Smooth muscle cell (in vitro differentiated cells): ENCODE results near the gene ANKRD16. TPM values are rescaled to one million over a fixed set of nuclear protein-coding genes. Genes with fewer than 3 reads are reported as not detected.

ENCODE experiments used
- DNase-seq: peaks from one replicate; lab custom pipeline; 2025; ENCODE audit not compliant: unreplicated experiment; lab: John Stamatoyannopoulos, UW
- H2AFZ ChIP-seq: fragments of 200-600 bp; sonication (generic); 2 replicates; pipeline ENCODE4 v1.6.0; 2016; ENCODE audit warnings: antibody characterized with exemption, low read depth, mild to moderate bottlenecking
- H3F3A ChIP-seq: fragments of 200-600 bp; sonication (generic); 2 replicates; pipeline ENCODE4 v1.6.0; 2017; ENCODE audit warnings: antibody characterized with exemption, low read depth
- H3K27ac ChIP-seq: fragments of 200-600 bp; sonication (generic); 2 replicates; pipeline ENCODE4 v1.5.1; 2016; ENCODE audit warnings: low read depth, mild to moderate bottlenecking
- H3K27me3 ChIP-seq: fragments of 200-600 bp; sonication (generic); 2 replicates; pipeline ENCODE4 v1.6.1; 2016; ENCODE audit warnings: low read depth, mild to moderate bottlenecking
- H3K36me3 ChIP-seq: fragments of 200-600 bp; sonication (generic); 2 replicates; pipeline ENCODE4 v1.5.1; 2016; ENCODE audit warnings: low read depth
- H3K4me1 ChIP-seq: fragments of 200-600 bp; sonication (generic); 2 replicates; pipeline ENCODE4 v1.5.1; 2016; ENCODE audit warnings: low read depth
- H3K4me2 ChIP-seq: fragments of 200-600 bp; sonication (generic); 2 replicates; pipeline ENCODE4 v1.6.0; 2016; ENCODE audit warnings: mild to moderate bottlenecking
- H3K4me3 ChIP-seq: fragments of 200-600 bp; sonication (generic); 2 replicates; pipeline ENCODE4 v1.5.1; 2016; ENCODE audit warnings: mild to moderate bottlenecking
- H3K79me2 ChIP-seq: fragments of 200-600 bp; sonication (generic); 2 replicates; pipeline ENCODE4 v1.6.0; 2016; ENCODE audit warnings: low read depth, mild to moderate bottlenecking
- H3K9ac ChIP-seq: fragments of 200-600 bp; sonication (generic); 2 replicates; pipeline ENCODE4 v1.6.0; 2016; ENCODE audit warnings: low read depth
- H3K9me3 ChIP-seq: fragments of 200-600 bp; sonication (generic); replicated peaks from 2 replicates; pipeline ENCODE4 v1.5.1; 2016; ENCODE audit warnings: low read depth
- H4K20me1 ChIP-seq: fragments of 200-600 bp; sonication (generic); 2 replicates; pipeline ENCODE4 v1.6.0; 2016; ENCODE audit warnings: low read depth
- WGBS: methylation state at CpG from one replicate; pipeline ENCODE4 v1.1.7; 2016; ENCODE audit warnings: low lambda C conversion rate; 5-methylcytosine and 5-hydroxymethylcytosine counted together
- polyA plus RNA-seq: library from polyadenylated mRNA; unstranded; fragments of >200 nt; fragmentation: Nextera tagmentation; extraction: Ambion mirVana; gene quantifications from 2 replicates; pipeline ENCODE4 v1.2.1, GENCODE V29; 2016
- total RNA-seq: library from RNA; depleted of rRNA; stranded (reverse); fragments of >200 nt; gene quantifications from 2 replicates; pipeline ENCODE4 v1.2.3, GENCODE V29; 2014
- TF ChIP-seq, protein P1 (sequence below): fragments of 200-600 bp; sonication (generic); IDR thresholded peaks from 2 replicates; pipeline ENCODE4 v1.5.1; 2017; ENCODE audit warnings: borderline replicate concordance, mild to moderate bottlenecking, antibody characterized with exemption; ENCODE audit not compliant: insufficient read depth, poor library complexity, severe bottlenecking

ANKRD16 gene
- total and polyA plus RNA-seq, 2 experiments from 2014 or later, result 2.7 to 10.3 TPM

- TF ChIP-seq, protein P1, sequence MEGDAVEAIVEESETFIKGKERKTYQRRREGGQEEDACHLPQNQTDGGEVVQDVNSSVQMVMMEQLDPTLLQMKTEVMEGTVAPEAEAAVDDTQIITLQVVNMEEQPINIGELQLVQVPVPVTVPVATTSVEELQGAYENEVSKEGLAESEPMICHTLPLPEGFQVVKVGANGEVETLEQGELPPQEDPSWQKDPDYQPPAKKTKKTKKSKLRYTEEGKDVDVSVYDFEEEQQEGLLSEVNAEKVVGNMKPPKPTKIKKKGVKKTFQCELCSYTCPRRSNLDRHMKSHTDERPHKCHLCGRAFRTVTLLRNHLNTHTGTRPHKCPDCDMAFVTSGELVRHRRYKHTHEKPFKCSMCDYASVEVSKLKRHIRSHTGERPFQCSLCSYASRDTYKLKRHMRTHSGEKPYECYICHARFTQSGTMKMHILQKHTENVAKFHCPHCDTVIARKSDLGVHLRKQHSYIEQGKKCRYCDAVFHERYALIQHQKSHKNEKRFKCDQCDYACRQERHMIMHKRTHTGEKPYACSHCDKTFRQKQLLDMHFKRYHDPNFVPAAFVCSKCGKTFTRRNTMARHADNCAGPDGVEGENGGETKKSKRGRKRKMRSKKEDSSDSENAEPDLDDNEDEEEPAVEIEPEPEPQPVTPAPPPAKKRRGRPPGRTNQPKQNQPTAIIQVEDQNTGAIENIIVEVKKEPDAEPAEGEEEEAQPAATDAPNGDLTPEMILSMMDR, result no peak
- no peak overlapping the region for H3K4me3 ChIP-seq
- H3K4me1 ChIP-seq, result no peaks in the 10 kb centered on the region
- no peak overlapping the region for H2AFZ ChIP-seq
- H4K20me1 ChIP-seq, result peaks cover 69% of the 10 kb centered on the region
- no peaks in the 10 kb centered on the region for H3F3A ChIP-seq
- WGBS, result 95% methylated on average over 18 of the region's 18 CpGs
- no peaks in the 10 kb centered on the region for H3K36me3 ChIP-seq
- no peaks in the 10 kb centered on the region for H3K27me3 ChIP-seq
- H3K27ac ChIP-seq, result no peak overlapping the region
- H3K9ac ChIP-seq, result no peak overlapping the region
- peaks cover 77% of the 10 kb centered on the region for H3K79me2 ChIP-seq
- H3K4me2 ChIP-seq, result no peak overlapping the region
- no peaks in the 10 kb centered on the region for H3K9me3 ChIP-seq
- no peak for DNase-seq
These were observed 13.0 kb upstream of the ANKRD16 start for GRCh38 chr10:5902511-5903274.

- Histone ChIP-seq H3K27me3 (no peaks in the 10 kb centered on the region), H3K27ac (no peak overlapping the region), H3K4me2 (no peak overlapping the region), H3K9ac (no peak overlapping the region), H2AFZ (no peak overlapping the region), H3K36me3 (no peaks in the 10 kb centered on the region), H3F3A (no peaks in the 10 kb centered on the region), H4K20me1 (peaks cover 74% of the 10 kb centered on the region), H3K4me1 (peaks cover 4% of the 10 kb centered on the region), H3K79me2 (peaks cover 79% of the 10 kb centered on the region), H3K9me3 (no peaks in the 10 kb centered on the region), H3K4me3 (no peak overlapping the region)
- DNase-seq, result no peak
- TF ChIP-seq, protein P1, result no peak
- WGBS, result 96% methylated on average over 13 of the region's 13 CpGs
These were observed 10.6 kb upstream of the ANKRD16 start for GRCh38 chr10:5900247-5900646.

DNA sequence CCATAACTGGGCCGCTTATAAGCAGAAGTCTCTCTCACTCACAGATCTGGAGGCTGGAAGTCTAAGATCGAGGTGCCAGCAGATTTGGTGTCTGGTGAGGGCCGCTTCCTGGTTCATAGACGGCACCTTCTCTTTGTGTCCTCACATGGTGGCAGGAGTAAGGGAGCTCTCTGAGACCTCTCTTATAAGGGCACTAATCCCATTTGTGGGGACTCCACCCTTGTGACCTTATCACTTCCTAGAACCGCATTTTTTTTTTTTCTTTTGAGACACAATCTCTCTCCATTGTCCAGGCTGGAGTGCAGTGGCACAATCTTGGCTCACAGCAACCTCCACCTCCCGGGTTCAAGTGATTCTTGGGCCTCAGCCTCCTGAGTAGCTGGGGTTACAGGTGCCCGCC lies 8.5 kb upstream of the ANKRD16 start:
- Histone ChIP-seq H3F3A (no peaks in the 10 kb centered on the region), H3K27ac (no peak overlapping the region), H3K9ac (no peak overlapping the region), H3K9me3 (no peaks in the 10 kb centered on the region), H3K79me2 (peaks cover 88% of the 10 kb centered on the region), H2AFZ (no peak overlapping the region), H3K4me3 (no peak overlapping the region), H3K4me2 (no peak overlapping the region), H3K36me3 (no peaks in the 10 kb centered on the region), H3K4me1 (peaks cover 4% of the 10 kb centered on the region), H3K27me3 (no peaks in the 10 kb centered on the region), H4K20me1 (peaks cover 73% of the 10 kb centered on the region)
- 98% methylated on average over 7 of the region's 7 CpGs for WGBS
- TF ChIP-seq, protein P1, result no peak
- DNase-seq, result no peak

DNA sequence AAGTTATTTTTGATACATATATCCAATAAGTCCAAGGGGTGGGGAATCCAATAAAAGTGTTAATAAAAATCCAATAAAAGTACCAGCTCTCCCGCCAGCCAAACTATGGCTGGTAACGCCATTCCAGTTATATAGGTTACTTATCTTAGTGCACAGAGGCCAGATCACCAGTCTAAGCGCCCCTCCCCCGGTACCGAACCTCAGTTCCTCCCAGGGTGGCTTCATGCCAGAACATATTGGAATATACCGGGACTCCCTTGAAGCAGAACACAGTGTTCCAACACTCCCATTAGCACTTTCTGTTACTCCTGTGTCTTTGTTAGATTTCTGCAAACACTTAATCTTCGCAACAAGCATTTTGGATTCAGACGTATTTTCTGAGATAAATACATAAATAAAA lies 7.8 kb upstream of the ANKRD16 start:
- TF ChIP-seq, protein P1, result no peak
- 97% methylated on average over 8 of the region's 8 CpGs for WGBS
- Histone ChIP-seq H3K4me2 (no peak overlapping the region), H3K4me1 (peaks cover 4% of the 10 kb centered on the region), H3K79me2 (peaks cover 88% of the 10 kb centered on the region), H3K9ac (no peak overlapping the region), H4K20me1 (peaks cover 73% of the 10 kb centered on the region), H2AFZ (no peak overlapping the region), H3K4me3 (no peak overlapping the region), H3K36me3 (no peaks in the 10 kb centered on the region), H3F3A (no peaks in the 10 kb centered on the region), H3K27ac (no peak overlapping the region), H3K9me3 (no peaks in the 10 kb centered on the region), H3K27me3 (no peaks in the 10 kb centered on the region)
- no peak for DNase-seq
